Chondrocyte (in vitro differentiated cells): ENCODE data around the gene PTPRN2. TPM values are rescaled to one million over a fixed set of nuclear protein-coding genes. Genes with fewer than 3 reads are reported as not detected.

Experiments used
- DNase-seq: peaks from one replicate; pipeline ENCODE4 v3.0.0; 2021; ENCODE audit warnings: mixed read lengths, low spot score
- H3K27ac Mint-ChIP-seq: one replicate; pipeline ENCODE4 v1.8.0; 2021; ENCODE audit warnings: mild to moderate bottlenecking, moderate library complexity, mixed read lengths; ENCODE audit not compliant: unreplicated experiment
- H3K27me3 Mint-ChIP-seq: 2 replicates; pipeline ENCODE4 v1.8.0; 2021; ENCODE audit warnings: low read depth, mixed read lengths
- H3K36me3 Mint-ChIP-seq: 2 replicates; pipeline ENCODE4 v1.8.0; 2021; ENCODE audit warnings: low read depth, mixed read lengths
- H3K4me1 Mint-ChIP-seq: 2 replicates; pipeline ENCODE4 v1.8.0; 2021; ENCODE audit warnings: low read depth, mild to moderate bottlenecking, mixed read lengths
- H3K4me3 Mint-ChIP-seq: one replicate; pipeline ENCODE4 v1.8.0; 2021; ENCODE audit warnings: mild to moderate bottlenecking, moderate library complexity, mixed read lengths; ENCODE audit not compliant: unreplicated experiment
- H3K9me3 Mint-ChIP-seq: 2 replicates; pipeline ENCODE4 v1.8.0; 2021; ENCODE audit warnings: low read depth, mixed read lengths
- total RNA-seq: library from RNA; stranded (reverse); gene quantifications from 3 replicates; pipeline ENCODE4 v1.2.1, GENCODE V29; 2021
- TF ChIP-seq, protein P1 (sequence below): fragments of 200-600 bp; sonication (generic); IDR thresholded peaks from 2 replicates; pipeline ENCODE4 v1.5.0; 2021; ENCODE audit warnings: antibody characterized with exemption, mild to moderate bottlenecking, moderate library complexity

Gene PTPRN2
- total RNA-seq, 1 donor from 2014 or later = 0.30 TPM

DNA sequence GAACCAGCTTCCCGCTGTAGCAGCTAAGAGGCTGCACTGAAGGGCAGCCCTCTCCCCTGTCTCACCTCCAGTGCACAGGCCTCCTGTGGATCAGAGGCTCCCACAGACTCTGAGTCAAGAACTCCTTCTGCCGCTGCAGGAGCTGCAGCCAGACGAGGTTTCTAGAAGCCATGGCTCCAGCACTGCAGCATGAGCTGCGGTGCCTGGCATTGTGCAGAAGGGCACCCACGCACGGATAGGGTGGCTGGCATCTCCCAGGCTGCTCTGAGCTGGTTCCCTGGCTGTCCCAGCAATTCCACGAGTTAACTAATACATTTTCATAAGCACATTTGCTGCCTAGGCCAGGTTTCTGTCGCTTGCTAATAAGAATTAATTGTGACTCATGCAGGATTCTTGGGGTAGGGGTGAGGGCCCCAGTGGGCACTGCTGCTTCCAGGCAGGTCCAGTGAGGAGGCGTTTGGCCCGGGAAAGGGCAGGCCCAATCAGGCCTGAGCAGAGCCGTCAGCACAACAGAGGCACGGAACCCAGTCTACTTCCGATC, 656.6 kb downstream of the PTPRN2 start:
- DNase-seq = no peak
- H3K27me3 Mint-ChIP-seq = no peaks in the 10 kb centered on the region
- H3K9me3 Mint-ChIP-seq = peaks cover 38% of the 10 kb centered on the region
- H3K36me3 Mint-ChIP-seq = peaks cover 6% of the 10 kb centered on the region
- no peaks in the 10 kb centered on the region for H3K4me1 Mint-ChIP-seq
- no peak overlapping the region for H3K27ac Mint-ChIP-seq
- TF ChIP-seq, protein P1, sequence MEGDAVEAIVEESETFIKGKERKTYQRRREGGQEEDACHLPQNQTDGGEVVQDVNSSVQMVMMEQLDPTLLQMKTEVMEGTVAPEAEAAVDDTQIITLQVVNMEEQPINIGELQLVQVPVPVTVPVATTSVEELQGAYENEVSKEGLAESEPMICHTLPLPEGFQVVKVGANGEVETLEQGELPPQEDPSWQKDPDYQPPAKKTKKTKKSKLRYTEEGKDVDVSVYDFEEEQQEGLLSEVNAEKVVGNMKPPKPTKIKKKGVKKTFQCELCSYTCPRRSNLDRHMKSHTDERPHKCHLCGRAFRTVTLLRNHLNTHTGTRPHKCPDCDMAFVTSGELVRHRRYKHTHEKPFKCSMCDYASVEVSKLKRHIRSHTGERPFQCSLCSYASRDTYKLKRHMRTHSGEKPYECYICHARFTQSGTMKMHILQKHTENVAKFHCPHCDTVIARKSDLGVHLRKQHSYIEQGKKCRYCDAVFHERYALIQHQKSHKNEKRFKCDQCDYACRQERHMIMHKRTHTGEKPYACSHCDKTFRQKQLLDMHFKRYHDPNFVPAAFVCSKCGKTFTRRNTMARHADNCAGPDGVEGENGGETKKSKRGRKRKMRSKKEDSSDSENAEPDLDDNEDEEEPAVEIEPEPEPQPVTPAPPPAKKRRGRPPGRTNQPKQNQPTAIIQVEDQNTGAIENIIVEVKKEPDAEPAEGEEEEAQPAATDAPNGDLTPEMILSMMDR = no peak
- no peak overlapping the region for H3K4me3 Mint-ChIP-seq

DNA sequence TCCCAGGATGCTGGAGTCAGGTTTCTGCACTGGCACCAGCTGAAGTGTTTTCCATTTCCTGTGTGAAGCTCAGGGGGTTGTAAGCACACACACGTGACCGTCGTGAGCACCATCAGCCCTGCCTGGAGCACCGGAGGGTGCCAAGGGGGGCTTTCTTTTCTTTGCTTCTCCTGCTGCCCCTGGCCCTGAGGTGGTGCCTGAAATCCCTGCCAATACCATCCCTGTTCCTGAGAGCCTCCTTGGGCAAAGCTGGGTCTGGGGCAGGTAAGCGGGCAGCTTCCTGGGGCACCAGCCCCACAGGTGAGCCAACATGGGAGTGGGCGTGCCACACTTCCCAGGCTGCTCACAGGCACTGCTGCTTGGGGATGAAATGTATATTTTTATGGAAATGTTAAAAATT, 657.2 kb downstream of the PTPRN2 start:
- no peaks in the 10 kb centered on the region for H3K4me1 Mint-ChIP-seq
- H3K27me3 Mint-ChIP-seq = no peaks in the 10 kb centered on the region
- no peak overlapping the region for H3K27ac Mint-ChIP-seq
- H3K4me3 Mint-ChIP-seq = no peak overlapping the region
- no peak for DNase-seq
- peaks cover 35% of the 10 kb centered on the region for H3K9me3 Mint-ChIP-seq
- H3K36me3 Mint-ChIP-seq = peaks cover 6% of the 10 kb centered on the region
- TF ChIP-seq, protein P1 = no peak

DNA sequence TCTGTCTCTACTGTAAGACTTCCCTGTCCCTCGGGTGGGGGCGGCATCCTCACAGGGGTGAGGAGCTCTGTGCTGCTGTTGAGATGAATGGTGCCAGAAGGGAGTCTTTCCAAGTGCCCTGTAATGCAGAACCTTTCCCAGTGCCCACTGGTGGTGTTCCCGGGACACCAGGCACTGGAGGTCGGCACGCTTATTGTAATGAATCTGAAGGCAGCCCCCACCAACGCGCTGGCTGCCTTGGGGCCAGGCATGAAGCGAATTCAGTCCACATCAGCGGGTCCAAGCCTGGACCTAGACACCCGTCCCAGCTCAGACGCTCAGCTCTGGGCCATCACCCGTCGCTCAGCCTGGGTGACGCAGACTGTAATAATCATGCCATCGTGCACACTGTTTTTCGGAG, 658.0 kb downstream of the PTPRN2 start:
- TF ChIP-seq, protein P1 = no peak
- H3K27ac Mint-ChIP-seq = no peak overlapping the region

DNA sequence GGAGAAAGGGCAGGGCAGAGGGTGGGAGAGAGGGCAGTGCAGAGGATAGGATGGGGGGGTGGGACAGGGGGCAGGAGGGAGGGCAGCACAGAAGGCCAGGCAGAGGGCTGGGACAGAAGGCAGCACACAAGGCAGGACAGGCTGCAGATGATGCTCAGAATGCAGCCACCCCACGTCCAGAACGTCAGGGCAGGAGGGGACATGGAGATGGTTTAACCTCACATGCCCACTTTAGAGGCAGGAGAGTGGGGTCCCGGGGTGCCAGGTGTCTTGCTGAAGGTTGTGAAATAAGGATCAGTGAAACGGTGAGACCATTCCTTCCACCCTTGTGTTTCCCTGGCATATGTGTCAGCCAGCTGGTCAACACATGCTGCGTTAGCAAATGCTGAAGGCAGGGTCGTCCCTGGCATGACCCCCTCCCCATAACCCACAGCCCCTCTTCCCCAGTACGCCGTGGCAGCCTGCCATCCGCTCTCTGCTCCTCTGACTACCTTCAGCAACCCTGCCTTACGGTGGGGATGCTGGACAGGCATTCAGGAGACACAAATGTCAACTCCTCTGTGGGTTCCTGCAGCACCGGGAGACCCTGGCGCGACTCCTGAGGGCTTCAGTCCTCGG, 658.7 kb downstream of the PTPRN2 start:
- no peaks in the 10 kb centered on the region for H3K27me3 Mint-ChIP-seq

More for the DNA sequence above, 658.0 kb downstream of the PTPRN2 start:
- H3K36me3 Mint-ChIP-seq = peaks cover 6% of the 10 kb centered on the region
- H3K27me3 Mint-ChIP-seq = no peaks in the 10 kb centered on the region
- DNase-seq = no peak
- no peak overlapping the region for H3K4me3 Mint-ChIP-seq
- no peaks in the 10 kb centered on the region for H3K4me1 Mint-ChIP-seq
- H3K9me3 Mint-ChIP-seq = peaks cover 32% of the 10 kb centered on the region

DNA sequence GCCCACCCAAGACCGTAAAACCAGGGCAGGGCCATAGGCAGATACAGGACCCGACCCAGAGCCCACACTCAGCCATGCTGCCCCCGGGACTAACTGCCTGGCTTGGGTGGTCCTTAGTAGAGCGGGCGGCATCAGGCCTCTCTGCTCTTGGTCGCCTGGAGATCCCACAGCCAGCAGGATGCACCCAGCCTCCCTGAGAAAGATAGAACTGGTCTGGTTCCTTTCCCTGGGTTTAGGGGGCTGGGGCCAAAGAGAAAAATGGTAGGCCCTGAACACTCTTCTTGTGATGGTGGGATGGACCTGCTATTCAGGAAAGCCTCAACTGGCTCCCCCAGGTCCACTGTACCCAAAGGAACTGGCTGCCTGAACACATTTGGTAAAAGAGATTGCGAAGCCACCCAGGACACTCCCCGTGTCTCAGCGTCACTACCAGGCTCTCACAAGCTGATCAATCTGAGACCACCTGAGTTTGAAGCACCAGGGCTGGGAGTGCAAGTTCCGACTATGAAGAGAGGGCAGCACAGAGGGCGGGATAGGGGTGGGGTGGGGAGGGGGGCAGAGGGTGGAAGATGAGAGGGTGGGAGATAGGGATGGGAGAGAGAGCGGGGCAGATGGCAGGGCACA, 659.3 kb downstream of the PTPRN2 start:
- TF ChIP-seq, protein P1 = no peak
- no peaks in the 10 kb centered on the region for H3K27me3 Mint-ChIP-seq

More for the DNA sequence above, 658.7 kb downstream of the PTPRN2 start:
- Mint-ChIP-seq H3K36me3 (peaks cover 6% of the 10 kb centered on the region), H3K9me3 (peaks cover 26% of the 10 kb centered on the region), H3K4me3 (no peak overlapping the region), H3K27ac (no peak overlapping the region), H3K4me1 (no peaks in the 10 kb centered on the region)
- DNase-seq = peak; percentile 47
- TF ChIP-seq, protein P1 = no peak

More for the DNA sequence above, 659.3 kb downstream of the PTPRN2 start:
- H3K4me3 Mint-ChIP-seq = no peak overlapping the region
- H3K27ac Mint-ChIP-seq = no peak overlapping the region
- peaks cover 31% of the 10 kb centered on the region for H3K9me3 Mint-ChIP-seq
- H3K4me1 Mint-ChIP-seq = no peaks in the 10 kb centered on the region
- H3K36me3 Mint-ChIP-seq = peaks cover 6% of the 10 kb centered on the region
- DNase-seq = peak; percentile 44
